ENCODE data around the gene LCAT.
"Not testable (repeated sequence)": the region's sequence is repeated elsewhere in the genome, so short reads cannot be mapped to it uniquely, and the experiment has no call there.

LCAT gene

GRCh38 chr16:67948015-67948414, 4.1 kb upstream of the LCAT start:
- in situ Hi-C loops (cut with MboI; ENCODE audit: low sequenced_read_pairs) = no loop called here

GRCh38 chr16:67946966-67947558, 3.1 kb upstream of the LCAT start:
- in situ Hi-C loops (cut with MboI; ENCODE audit: low sequenced_read_pairs) = no loop called here

GRCh38 chr16:67946128-67946569, 2.2 kb upstream of the LCAT start:
- in situ Hi-C loops (cut with MboI; ENCODE audit: low sequenced_read_pairs) = no loop called here

- in situ Hi-C loops (cut with MboI; ENCODE audit: low sequenced_read_pairs) = no loop called here
Measured at GRCh38 chr16:67945392-67945933, 1.5 kb upstream of the LCAT start.

GRCh38 chr16:67944690-67945391, 921 bp upstream of the LCAT start:
- in situ Hi-C loops (cut with MboI; ENCODE audit: low sequenced_read_pairs) = no loop called here

- in situ Hi-C loops (cut with MboI; ENCODE audit: low sequenced_read_pairs) = no loop called here
Measured at GRCh38 chr16:67943256-67943618, 683 bp downstream of the LCAT start.

- in situ Hi-C loops (cut with MboI; ENCODE audit: low sequenced_read_pairs) = no loop called here
Measured at GRCh38 chr16:67942510-67943255, 1.2 kb downstream of the LCAT start.

- in situ Hi-C loops (cut with MboI; ENCODE audit: low sequenced_read_pairs) = no loop called here
Measured at GRCh38 chr16:67942200-67942509, 1.8 kb downstream of the LCAT start.

- in situ Hi-C loops (cut with MboI; ENCODE audit: low sequenced_read_pairs) = no loop called here
Measured at GRCh38 chr16:67941469-67942199, 2.3 kb downstream of the LCAT start.

GRCh38 chr16:67940446-67941089, 3.4 kb downstream of the LCAT start:
- in situ Hi-C loops (cut with MboI; ENCODE audit: low sequenced_read_pairs) = no loop called here

- in situ Hi-C loops (cut with MboI; ENCODE audit: low sequenced_read_pairs) = no loop called here
Measured at GRCh38 chr16:67939507-67940445, 4.1 kb downstream of the LCAT start.

GRCh38 chr16:67937713-67938112, 6.2 kb downstream of the LCAT start:
- in situ Hi-C loops (cut with MboI; ENCODE audit: low sequenced_read_pairs) = not testable (repeated sequence)

- in situ Hi-C loops (cut with MboI; ENCODE audit: low sequenced_read_pairs) = no loop called here
Measured at GRCh38 chr16:67936880-67937605, 6.9 kb downstream of the LCAT start.

- in situ Hi-C loops (cut with MboI; ENCODE audit: low sequenced_read_pairs) = no loop called here
Measured at GRCh38 chr16:67936124-67936879, 7.6 kb downstream of the LCAT start, which contains the start of gene PSMB10. TSS of gene PSMB10 (minus strand) at chr16:67936850. CDS start at chr16:67936749, 101 bp downstream.

- in situ Hi-C loops (cut with MboI; ENCODE audit: low sequenced_read_pairs) = no loop called here
Measured at GRCh38 chr16:67935402-67936123, 8.4 kb downstream of the LCAT start.

GRCh38 chr16:67935101-67935401, 8.9 kb downstream of the LCAT start:
- in situ Hi-C loops (cut with MboI; ENCODE audit: low sequenced_read_pairs) = no loop called here

GRCh38 chr16:67934306-67935100, 9.4 kb downstream of the LCAT start:
- in situ Hi-C loops (cut with MboI; ENCODE audit: low sequenced_read_pairs) = no loop called here

All from hTERT RPE-1 (cell line).